HepG2 (cell line): ENCODE measurements around the gene RTP2. TPM values are rescaled to one million over a fixed set of nuclear protein-coding genes. Genes with fewer than 3 reads are reported as not detected.

Source experiments
- AHR ChIP-seq: IDR thresholded peaks from 2 replicates; pipeline ENCODE4 v1.6.1; 2018; ENCODE audit warnings: missing genetic modification reagents, missing compliant biosample characterization
- BRF2 ChIP-seq: sonication (generic); formaldehyde crosslinking; IDR thresholded peaks from 2 replicates; pipeline ENCODE4 v1.8.1; 2022; ENCODE audit warnings: mild to moderate bottlenecking, missing genetic modification reagents
- ETV6 ChIP-seq: sonication (generic); formaldehyde crosslinking; conservative IDR thresholded peaks from 2 replicates; pipeline ENCODE4 v1.4.0; 2020; ENCODE audit warnings: missing genetic modification reagents
- FOXC1 ChIP-seq: sonication (generic); formaldehyde crosslinking; IDR thresholded peaks from 2 replicates; pipeline ENCODE4 v1.8.0; 2022; ENCODE audit warnings: mild to moderate bottlenecking, missing genetic modification reagents, borderline replicate concordance
- HMGA1 ChIP-seq: sonication (generic); formaldehyde crosslinking; conservative IDR thresholded peaks from 2 replicates; pipeline ENCODE4 v1.4.0; 2020; ENCODE audit warnings: missing genetic modification reagents
- KLF13 ChIP-seq: sonication (generic); formaldehyde crosslinking; IDR thresholded peaks from 2 replicates; pipeline ENCODE4 v1.4.0; 2020; ENCODE audit warnings: mild to moderate bottlenecking, missing genetic modification reagents
- RFX3 ChIP-seq: IDR thresholded peaks from 2 replicates; pipeline ENCODE4 v1.6.1; 2016; ENCODE audit warnings: missing biosample characterization, missing genetic modification reagents
- SALL1 ChIP-seq: sonication (generic); formaldehyde crosslinking; IDR thresholded peaks from 2 replicates; pipeline ENCODE4 v1.8.0; 2022; ENCODE audit warnings: mild to moderate bottlenecking, missing genetic modification reagents
- SCMH1 ChIP-seq: sonication (generic); formaldehyde crosslinking; IDR thresholded peaks from 2 replicates; pipeline ENCODE4 v1.9.0; 2021; ENCODE audit warnings: missing genetic modification reagents, mild to moderate bottlenecking, borderline replicate concordance
- THAP9 ChIP-seq: sonication (generic); formaldehyde crosslinking; IDR thresholded peaks from 2 replicates; pipeline ENCODE4; 2020; ENCODE audit warnings: missing genetic modification reagents, mild to moderate bottlenecking, borderline replicate concordance
- YEATS4 ChIP-seq: sonication (generic); formaldehyde crosslinking; IDR thresholded peaks from 2 replicates; pipeline ENCODE4 v1.4.0; 2020; ENCODE audit warnings: missing genetic modification reagents, borderline replicate concordance
- YY1 ChIP-seq: IDR thresholded peaks from 2 replicates; pipeline ENCODE4 v1.6.1; 2011; ENCODE audit warnings: low read length, low read depth, moderate library complexity, mild to moderate bottlenecking; ENCODE audit not compliant: insufficient read depth, insufficient replicate concordance
- ZNF253 ChIP-seq: sonication (generic); formaldehyde crosslinking; IDR thresholded peaks from 2 replicates; pipeline ENCODE4 v1.8.0; 2022; ENCODE audit warnings: mild to moderate bottlenecking, missing genetic modification reagents, borderline replicate concordance
- ZNF446 ChIP-seq: sonication (generic); formaldehyde crosslinking; IDR thresholded peaks from 2 replicates; pipeline ENCODE4 v1.5.0; 2020; ENCODE audit warnings: mild to moderate bottlenecking, missing genetic modification reagents
- ZNF451 ChIP-seq: sonication (generic); formaldehyde crosslinking; IDR thresholded peaks from 2 replicates; pipeline ENCODE4 v1.5.0; 2020; ENCODE audit warnings: mild to moderate bottlenecking, missing genetic modification reagents
- ZNF556 ChIP-seq: sonication (generic); formaldehyde crosslinking; IDR thresholded peaks from 2 replicates; pipeline ENCODE4 v1.4.0; 2020; ENCODE audit warnings: mild to moderate bottlenecking, missing genetic modification reagents, borderline replicate concordance
- ZNF589 ChIP-seq: sonication (generic); formaldehyde crosslinking; conservative IDR thresholded peaks from 2 replicates; pipeline ENCODE4 v1.8.0; 2022; ENCODE audit warnings: mild to moderate bottlenecking, moderate library complexity, missing genetic modification reagents
- ZNF597 ChIP-seq: sonication (generic); formaldehyde crosslinking; IDR thresholded peaks from 2 replicates; pipeline ENCODE4 v1.5.0; 2020; ENCODE audit warnings: missing genetic modification reagents
- ZNF768 ChIP-seq: sonication (generic); formaldehyde crosslinking; IDR thresholded peaks from 2 replicates; pipeline ENCODE4 v1.4.0; 2020; ENCODE audit warnings: missing genetic modification reagents
- ZNF777 ChIP-seq: sonication (generic); formaldehyde crosslinking; IDR thresholded peaks from 2 replicates; pipeline ENCODE4 v1.4.0; 2020; ENCODE audit warnings: missing genetic modification reagents
- ZNF782 ChIP-seq: sonication (generic); formaldehyde crosslinking; IDR thresholded peaks from 2 replicates; pipeline ENCODE4 v1.4.0; 2020; ENCODE audit warnings: missing genetic modification reagents, mild to moderate bottlenecking, borderline replicate concordance
- ZNF883 ChIP-seq: sonication (generic); formaldehyde crosslinking; IDR thresholded peaks from 2 replicates; pipeline ENCODE4 v1.5.1; 2020; ENCODE audit warnings: mild to moderate bottlenecking, missing genetic modification reagents; ENCODE audit errors: not compliant biosample characterization
- polyA plus RNA-seq, 8 experiments: library from polyadenylated mRNA; depleted of rRNA in 3 of 8; stranded (reverse) in 7 of 8; unstranded in 1 of 8; fragments of >200 nt; fragmentation: Illumina TruSeq in 4 of 8; extraction: Trizol in 4 of 8; gene quantifications; 2 replicates each; pipeline versions ENCODE4 v1.2.1 to v1.2.3, GENCODE V29; 2011 to 2016; ENCODE audit warnings: low read depth in 4 of 8, missing spikeins in 1 of 8, mixed read lengths in 1 of 8; ENCODE audit not compliant: insufficient read depth in 1 of 8
- total RNA-seq, 5 experiments: library from RNA; depleted of rRNA; stranded (reverse); fragments of >200 nt; fragmentation: Illumina TruSeq; extraction: Trizol; gene quantifications; 2 replicates each; pipeline ENCODE4 v1.2.3, GENCODE V29; 2016; ENCODE audit warnings: low read depth in 1 of 5
- TF ChIP-seq, protein P1 (sequence below): sonication (generic); formaldehyde crosslinking; IDR thresholded peaks from 2 replicates; pipeline ENCODE4 v1.9.0; 2021; ENCODE audit warnings: missing genetic modification reagents, borderline replicate concordance

The RTP2 gene
- total and polyA plus RNA-seq, 2 of the 13 experiments (the other 11 are each of a cell fraction or from before 2014, with no cell fraction given) = not detected

- TF ChIP-seq, protein P1, sequence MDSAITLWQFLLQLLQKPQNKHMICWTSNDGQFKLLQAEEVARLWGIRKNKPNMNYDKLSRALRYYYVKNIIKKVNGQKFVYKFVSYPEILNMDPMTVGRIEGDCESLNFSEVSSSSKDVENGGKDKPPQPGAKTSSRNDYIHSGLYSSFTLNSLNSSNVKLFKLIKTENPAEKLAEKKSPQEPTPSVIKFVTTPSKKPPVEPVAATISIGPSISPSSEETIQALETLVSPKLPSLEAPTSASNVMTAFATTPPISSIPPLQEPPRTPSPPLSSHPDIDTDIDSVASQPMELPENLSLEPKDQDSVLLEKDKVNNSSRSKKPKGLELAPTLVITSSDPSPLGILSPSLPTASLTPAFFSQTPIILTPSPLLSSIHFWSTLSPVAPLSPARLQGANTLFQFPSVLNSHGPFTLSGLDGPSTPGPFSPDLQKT = 0 out of 2 replicates have a peak, but pooled peaks have one; percentile 16
- TF ChIP-seq SCMH1 (CRISPR knock-in tag) = no peak
- no peak for TF ChIP-seq RFX3 (CRISPR knock-in tag)
- no peak for TF ChIP-seq BRF2 (CRISPR knock-in tag)
- TF ChIP-seq ETV6 (CRISPR knock-in tag) = peak; percentile 37; the same call in 1 of the 2 replicates
- TF ChIP-seq ZNF597 (CRISPR knock-in tag) = no peak
- peak; percentile 32 for TF ChIP-seq YY1
- TF ChIP-seq SALL1 (CRISPR knock-in tag) = peak; percentile 79
- no peak for TF ChIP-seq HMGA1
- no peak for TF ChIP-seq ZNF556
- TF ChIP-seq ZNF782 = no peak
- 0 out of 2 replicates have a peak, but pooled peaks have one; percentile 32 for TF ChIP-seq THAP9 (CRISPR knock-in tag)
- 0 out of 2 replicates have a peak, but pooled peaks have one; percentile 39 for TF ChIP-seq ZNF768 (CRISPR knock-in tag)
- TF ChIP-seq ZNF446 (CRISPR knock-in tag) = peak; percentile 83; the same call in 1 of the 2 replicates
- 0 out of 2 replicates have a peak, but pooled peaks have one; percentile 51 for TF ChIP-seq FOXC1 (CRISPR knock-in tag)
- TF ChIP-seq ZNF253 = no peak
- TF ChIP-seq YEATS4 = peak; percentile 63
- 0 out of 2 replicates have a peak, but pooled peaks have one; percentile 45 for TF ChIP-seq ZNF451 (CRISPR knock-in tag)
- peak; percentile 28 for TF ChIP-seq ZNF883
- no peak for TF ChIP-seq ZNF589 (CRISPR knock-in tag)
- no peak for TF ChIP-seq ZNF777
- TF ChIP-seq KLF13 (CRISPR knock-in tag) = no peak
- no peak for TF ChIP-seq AHR (CRISPR knock-in tag)
Measured at GRCh38 chr3:187745201-187746058, 43.1 kb upstream of the RTP2 start, which contains the start of gene BCL6 (continued).
